CMK (cell line): ENCODE data around the gene ZIC1.

Source experiments
- DNase-seq: peaks from one replicate; pipeline ENCODE4 v3.0.0-alpha.2; 2010; ENCODE audit warnings: low read depth

ZIC1 gene

DNA sequence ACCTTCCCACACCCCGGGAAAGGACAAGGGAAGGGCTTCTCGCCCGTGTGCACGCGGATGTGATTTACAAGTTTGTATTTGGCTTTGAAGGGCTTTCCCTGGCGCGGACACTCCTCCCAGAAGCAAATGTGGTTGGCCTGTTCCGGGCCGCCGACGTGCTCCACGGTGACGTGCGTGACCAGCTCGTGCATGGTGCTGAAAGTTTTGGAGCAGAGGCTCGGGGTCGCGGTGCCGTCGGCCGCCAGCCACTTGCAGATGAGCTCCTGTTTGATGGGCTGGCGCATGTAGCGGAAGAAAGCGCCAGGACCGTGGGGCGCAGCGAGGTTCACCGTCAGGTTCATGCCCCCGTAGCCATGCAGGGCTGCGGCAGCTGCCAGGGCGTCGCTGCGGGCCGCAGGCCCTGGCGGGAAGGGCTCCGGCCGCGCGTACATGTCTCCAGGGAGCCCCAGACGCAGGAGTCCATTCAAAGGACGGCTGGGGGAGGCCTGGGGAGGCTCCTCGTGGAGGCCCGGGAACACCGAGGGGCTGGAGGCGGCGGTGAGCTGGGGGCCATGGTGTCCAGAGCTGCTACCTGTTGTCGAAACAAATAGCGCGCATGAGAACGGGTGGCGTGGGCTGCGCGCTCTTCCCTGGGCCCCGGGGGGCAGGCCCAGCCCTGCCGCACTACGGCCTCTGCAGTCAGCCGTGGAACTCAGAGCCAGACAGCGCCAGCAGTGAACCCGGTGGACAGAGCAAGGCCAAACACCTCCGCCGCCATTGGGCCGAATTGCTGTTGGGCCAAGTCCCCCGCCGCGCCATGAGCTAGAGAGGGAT, 13.1 kb upstream of the ZIC1 start:
- DNase-seq: no peak

DNA sequence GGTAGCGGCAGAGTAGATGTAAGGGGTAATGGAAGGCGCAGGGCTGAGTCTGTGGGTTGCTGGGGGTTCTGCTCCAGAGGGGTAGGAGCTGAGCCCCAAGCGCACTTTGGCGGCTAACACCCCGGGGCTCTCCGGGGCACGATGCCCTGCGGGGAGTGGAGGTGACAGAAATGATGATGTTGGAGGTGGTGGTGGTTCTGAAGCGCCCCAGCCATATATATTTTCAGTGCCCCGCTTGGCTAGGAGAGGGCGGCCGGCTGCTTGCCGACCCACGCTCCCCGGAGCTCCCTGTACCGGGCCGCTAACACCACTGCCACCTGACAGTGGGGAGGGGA, 12.5 kb upstream of the ZIC1 start:
- no peak for DNase-seq

DNA sequence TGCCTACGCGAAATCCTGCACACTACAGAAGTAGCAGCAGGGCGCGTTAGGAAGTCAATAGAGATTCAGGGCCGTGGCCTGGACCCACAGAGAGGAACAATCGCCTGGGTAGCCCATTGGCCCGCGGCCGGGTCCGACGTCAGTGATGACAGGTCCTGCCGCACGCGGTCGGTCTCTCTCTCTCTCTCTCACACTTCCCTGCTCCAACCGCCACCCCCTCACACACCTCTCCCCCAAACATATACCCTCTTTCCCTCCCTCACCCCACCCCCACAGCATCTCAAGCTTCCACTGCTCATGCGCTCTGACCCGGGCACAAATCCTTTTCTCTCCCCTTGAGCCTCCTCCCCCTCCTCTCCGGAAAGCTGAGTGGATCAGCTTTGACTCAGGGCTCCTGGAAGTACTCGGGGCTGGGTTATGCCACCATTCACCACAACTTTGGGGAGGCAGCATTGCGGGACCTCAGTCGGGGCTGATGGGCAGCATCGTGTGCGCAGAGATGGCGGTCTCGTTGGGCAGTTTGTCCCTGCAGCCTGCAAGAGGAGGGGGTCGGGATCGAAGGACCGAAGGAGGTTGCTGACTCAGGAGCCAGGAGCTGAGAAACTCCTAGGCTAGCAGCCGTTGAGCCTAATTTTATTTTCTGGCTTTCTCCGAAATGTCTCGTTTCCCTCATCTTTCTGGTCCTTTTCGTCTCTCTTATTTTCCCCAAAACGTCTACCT, 11.8 kb upstream of the ZIC1 start:
- no peak for DNase-seq

DNA sequence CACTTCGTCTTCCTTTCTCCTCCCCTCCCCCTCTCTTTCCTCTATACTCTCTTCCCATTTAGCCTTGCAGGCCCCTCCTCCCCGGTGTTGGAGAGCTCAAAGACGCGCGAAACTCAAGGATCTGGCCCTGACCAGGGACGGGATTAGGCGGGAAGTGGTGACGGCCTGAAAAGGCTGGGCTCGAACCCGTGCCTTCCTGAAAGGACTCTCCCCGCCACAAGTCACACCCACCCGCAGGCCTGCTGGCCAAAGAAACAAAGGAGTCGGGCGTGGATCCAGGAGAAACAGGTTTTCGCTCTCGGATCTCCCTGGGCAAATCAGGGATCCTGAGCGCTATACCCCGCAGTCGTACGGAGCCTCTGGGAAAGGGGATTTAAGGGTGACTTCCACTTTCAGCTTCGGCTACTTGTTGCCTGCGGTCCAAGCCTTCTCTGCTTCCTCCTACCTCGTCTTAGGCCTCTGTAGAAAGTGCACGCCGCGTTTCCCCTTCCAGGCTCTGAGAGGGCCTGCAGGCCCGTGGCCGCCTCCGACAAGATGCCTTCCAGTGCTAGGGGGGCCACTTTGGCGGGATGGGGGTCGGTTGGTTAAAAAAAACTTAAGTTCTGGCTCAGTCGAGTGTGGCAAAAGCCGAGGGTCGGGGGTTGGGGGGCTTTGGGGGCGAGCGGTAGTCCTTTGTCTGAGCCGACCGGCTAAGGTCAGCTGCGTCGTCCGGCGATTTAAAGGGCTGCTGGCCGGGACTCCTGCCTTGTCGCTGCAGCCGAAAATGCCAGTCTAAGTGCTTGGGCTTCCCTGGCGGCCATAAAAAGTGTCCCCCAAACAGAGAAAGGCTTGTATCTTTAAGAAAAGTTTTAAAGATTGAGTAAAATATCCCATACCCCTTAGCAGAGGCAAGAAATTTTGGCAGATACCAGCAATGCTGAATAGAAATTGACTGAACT, 11.0 kb upstream of the ZIC1 start:
- DNase-seq: no peak

DNA sequence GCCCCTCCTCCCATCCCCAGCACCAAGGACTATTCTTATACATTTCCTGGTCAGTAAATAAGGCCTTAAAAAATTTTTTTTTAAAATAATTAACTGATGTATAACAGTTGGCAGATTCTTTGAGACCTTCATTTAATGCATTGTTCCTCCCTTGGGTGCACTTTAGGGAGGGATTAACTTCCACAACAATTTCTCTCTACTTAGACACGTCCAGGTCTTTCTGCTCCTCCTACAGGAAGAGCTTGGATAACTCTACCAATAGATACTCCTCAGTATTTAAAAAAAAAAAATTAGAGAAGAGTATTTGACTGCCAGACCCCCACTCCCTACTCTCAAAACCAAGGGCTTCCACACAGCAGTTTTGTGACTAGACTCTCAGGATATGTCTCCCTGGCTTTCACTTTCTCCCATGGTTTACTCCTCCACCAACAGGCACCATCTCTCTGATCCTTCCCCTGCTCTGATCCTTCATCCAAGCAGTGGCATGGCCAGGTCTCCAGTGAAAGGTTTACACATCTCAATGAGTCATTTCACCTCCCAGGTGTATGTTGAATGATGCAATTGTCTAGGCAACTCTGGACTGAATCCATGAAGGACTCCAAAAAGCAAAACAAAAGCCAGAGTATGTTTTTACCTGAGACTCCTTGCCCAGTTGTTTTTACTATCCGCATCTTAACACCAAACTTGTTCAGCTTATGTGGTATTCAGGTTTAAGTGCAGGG, 10.2 kb upstream of the ZIC1 start:
- no peak for DNase-seq

DNA sequence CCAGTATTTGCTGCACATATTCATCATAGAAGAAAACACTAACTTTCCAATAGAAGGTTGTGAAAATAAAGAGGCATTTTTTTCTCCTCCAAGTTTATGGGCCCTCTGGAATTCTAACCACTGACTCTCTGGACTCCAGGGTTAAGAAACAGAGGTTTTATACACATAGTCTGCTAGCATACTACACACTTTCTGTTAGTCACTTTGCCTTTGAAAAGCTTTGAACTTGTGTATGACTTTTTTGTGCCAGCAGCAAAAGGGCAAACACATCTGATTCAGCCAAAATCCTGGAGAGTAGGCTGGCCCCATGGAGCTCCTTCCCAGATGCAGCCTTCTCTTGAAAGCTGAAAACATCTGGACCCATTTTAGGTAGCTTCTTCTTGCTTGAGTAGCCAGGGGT, 9.1 kb upstream of the ZIC1 start:
- no peak for DNase-seq

DNA sequence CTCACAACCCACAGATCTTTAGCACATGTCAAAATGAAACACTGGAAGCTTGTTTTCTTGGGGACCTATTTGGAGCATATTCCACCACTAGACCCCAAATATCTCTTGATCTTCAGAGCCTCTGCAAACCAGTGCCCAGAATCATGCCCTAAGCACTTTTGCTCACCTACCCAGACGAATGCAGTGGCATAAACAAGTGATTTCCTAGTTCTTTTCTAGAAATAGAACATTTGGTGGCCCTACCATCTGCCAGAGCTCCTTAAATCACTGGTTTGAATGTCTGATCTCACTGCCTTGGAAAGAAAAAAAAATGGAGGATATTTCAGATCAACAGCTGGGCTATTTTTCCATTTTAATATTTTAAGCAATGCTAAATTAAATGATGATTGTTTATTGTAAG, 8.2 kb upstream of the ZIC1 start:
- no peak for DNase-seq

DNA sequence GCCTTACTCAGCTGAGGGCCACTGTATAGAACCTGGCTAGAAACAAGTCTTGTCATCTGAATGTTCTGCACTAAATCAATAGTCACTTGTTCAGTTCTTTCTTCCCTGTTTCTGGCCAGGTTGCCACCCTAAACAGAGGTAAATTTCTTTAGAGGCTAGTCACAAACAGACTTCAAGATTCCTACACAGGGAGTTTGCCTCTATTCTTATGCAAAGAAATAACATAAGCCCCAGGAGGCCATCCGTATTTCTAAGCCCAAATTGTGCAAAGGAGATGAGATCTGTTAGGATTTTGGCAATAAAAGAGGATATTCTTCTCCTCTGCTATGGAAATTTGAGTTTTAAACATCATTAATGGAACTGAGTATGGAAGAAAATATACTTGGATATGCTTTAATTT, 7.7 kb upstream of the ZIC1 start:
- no peak for DNase-seq

DNA sequence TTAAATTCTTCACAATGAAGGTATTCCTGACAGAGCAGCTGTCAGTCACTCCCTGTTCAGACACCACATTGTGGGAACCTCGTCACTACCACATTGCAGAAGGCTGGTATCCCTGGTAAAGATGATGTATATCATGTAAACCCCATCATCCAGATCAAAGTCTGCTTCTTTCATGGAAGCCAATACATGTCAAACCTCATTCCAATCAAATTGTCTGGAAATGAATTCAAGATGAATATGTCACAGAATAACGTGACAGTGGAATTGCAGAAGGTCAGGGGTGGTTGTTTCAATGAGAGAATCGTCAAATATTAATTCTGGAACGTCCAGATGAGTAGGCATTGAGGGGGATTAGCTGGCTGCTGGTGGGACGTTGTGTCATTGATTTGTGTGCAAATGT, 7.0 kb upstream of the ZIC1 start:
- no peak for DNase-seq

DNA sequence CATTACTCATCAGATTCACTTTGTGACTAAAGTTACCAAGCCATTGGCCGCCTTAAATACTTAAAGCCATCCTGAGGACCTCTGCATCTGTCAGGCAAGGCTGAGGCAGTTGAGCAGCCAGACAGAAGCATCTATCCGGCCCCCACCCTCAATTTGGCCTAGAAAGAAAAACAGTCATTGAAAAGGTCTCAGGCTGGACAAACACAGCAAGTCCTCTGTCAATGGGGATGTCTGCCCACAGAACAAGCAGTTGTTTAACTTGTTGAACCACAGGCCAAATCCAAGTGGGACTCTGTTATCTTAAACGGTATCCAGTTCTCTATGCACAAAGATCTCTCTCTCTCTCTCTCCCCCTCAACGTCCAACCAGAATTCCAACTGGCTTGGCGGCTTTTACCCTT, 5.7 kb upstream of the ZIC1 start:
- DNase-seq: no peak

DNA sequence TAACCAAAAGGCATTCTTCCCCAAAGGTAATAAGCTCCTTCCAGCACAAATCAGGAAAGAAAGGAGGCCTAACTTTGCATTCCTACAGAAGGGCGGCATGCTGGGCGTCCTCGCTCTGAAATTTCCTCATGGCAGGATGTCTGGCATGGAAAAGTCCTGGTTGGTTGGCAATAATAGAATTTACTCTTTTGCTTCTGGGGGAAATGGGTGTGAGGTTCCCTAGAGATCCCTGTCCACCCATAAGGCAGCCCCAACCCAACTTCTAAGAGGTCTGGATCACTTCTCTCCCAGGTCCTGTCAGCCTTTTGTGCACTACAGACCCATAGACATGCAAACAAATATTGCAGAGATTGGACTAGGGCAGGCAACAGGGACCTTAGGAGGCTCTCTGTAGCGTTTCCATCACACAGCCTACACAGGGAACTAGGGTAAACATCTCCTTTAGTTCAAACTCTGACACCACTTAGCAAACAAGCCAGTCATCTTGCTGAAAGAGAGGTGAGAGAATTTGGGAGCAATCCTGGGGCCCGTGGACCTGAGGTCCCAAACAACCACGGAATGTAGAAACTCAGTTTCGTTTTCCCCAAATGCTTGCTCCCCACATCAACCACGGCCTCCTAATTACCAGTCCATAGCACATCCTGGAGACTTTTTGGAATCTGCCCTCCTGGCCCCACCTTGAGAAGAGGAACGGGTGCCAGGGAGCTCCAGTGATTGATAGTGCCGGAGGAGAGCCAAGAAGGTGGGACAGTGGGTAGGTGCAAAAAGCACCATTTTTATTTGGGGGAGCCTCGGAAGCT, 5.0 kb upstream of the ZIC1 start:
- DNase-seq: no peak

DNA sequence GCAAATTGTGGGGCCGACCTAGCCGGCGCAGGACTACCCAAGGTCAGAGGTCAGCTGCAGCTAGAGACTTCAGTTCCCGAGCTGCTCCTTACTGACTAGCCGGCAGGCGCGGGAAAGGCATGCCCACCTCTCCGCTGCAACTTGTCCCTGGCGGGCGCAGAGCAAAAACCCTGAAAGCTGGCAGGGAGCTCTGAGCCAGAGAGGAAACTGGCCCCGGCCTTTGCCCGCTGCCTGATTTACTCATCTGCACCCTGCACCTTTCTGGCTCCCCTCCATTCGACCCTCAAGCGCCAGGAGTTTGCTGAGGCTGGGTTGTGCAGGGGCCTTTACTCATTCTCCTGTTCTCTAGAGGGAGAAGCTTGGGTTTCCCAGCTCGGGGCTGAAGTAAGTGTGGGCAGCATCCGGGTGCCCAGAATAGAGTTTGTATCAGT, 4.3 kb upstream of the ZIC1 start:
- DNase-seq: no peak

DNA sequence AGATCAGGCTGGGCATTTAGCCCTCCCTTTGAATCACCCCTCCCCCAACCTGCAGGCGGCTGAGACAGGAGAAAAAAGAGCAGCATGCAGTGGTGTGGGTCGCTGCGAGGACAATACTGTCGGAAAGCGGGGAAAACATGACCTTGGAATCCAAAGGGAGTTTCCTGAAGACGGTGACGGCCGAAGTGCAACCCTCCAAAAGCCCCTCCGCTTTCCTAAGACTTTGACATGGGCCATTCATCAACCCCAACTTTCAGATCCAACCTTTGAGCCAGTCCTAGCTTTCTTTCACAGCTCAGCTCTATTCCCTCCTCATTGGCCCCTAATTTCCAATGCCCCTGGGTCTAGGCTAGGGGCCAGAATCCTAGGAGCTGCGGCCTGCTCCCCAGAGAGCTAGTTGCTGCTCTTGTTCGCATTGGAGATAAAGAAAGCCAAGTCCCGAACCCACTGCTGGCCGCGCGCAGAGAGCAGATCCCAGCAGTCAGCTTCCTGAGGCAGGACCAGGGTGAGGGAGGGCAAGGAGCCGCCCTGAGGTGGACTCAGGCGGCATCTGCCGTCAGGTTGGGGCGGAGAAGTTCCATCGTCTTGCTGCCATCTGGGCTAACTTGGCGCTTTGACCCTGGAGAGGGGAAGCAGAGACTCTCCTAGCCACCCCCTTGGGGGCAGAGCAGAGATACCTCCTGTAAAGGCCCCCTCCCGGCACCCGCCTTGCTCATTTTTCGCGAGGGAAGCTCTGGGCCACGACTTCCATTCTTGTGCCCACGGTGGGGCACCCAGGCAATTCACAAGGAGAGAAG, 3.7 kb upstream of the ZIC1 start:
- no peak for DNase-seq

DNA sequence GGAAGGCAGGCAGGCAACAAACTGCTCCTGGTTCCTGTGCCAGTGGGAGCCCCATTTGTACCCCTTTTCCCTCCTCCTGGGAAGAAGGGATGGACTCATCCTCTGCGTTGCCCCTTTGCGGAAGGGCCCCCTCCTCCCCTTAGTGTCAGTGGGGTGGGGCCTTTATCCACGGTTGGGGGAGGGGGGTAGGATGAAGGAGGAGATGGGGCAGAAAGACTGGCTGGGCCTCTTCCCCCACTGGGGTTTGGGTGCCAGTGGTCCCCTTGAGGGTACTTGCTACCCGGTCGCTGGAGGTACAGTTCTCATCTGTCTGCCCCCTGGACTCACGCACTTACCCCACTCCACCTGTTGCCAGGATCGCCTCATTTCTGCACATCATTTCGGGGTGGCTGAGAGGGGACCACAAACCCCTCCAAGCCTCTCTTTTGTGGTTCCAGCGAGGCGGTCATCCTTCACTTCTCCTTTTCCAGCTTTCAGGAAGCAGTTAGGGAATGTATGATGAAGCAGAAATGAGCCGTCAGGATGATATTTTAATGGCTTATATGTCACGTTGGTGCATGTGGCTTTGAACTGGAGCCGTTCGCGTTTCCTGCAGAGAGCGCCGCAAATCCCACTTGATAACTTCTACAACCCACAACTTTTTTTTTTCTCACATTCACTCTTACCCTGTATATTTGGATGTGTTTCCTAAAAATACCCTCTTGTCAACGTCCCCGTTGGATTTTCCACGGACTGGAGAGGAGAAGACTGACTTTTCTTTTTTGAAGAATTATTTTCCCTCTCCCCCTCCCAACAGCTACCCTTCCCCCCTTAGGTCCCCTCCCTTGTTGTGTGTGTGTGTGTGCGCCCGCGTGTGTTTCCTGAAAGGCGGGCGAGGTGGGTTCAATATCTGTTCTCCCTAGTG, 2.9 kb upstream of the ZIC1 start, which contains the start of gene ZIC4:
Gene ZIC4, minus strand, starts transcription at position 516 of the 904 bp plus-strand sequence. CDS start 3,746 bp downstream, outside the sequence.
- no peak for DNase-seq

DNA sequence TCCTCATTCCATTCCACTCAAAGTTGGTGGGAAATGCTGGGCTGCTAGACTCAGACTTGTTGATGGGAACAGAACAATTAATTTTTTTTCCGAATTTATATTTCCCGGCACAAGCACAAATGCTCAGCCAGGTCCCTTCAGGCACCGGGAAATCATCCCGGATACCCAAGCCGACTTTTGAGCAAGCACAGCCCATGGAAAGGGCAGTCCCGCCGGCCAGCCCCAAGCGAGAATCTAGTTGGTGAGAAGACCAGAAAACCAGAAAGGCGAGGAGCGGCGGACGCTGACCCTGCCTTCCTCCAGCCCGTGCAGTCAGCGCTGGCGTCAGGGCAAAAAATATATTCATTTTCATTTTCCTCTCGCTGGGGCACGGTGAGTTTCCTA, 2.1 kb upstream of the ZIC1 start:
- DNase-seq: no peak

DNA sequence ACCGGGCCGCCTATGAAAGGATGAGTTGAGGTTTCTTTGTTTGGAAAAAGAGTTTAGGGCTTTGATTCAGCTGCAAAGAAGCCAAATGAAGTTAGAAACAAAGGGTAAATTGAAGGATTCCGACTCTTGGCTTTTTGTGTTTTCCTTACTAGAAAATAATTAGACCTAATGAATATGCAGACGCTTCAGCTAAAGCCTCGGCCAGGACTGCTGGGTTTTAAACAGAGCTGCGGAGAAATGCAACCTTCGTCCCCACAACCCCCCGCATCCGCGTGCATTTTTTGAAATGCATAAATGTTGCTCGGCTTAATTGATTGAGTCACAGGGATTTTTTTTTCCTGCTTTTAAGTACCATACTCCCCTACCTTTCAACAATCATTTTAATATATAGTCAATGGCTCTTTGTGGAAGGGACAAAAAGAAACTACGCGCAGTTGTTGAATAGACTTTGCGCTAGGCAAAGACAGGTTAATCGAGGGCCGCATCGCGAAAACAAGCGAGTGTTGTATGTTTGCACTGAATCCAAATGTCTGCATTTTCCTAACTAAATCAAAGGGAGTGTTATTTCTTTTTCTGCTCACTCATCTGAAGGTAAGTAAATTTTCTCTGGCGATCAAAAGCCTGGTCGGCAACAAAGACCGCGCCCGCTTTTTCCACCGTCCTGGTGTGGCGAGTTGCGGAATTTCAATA, 1.5 kb upstream of the ZIC1 start:
- no peak for DNase-seq

DNA sequence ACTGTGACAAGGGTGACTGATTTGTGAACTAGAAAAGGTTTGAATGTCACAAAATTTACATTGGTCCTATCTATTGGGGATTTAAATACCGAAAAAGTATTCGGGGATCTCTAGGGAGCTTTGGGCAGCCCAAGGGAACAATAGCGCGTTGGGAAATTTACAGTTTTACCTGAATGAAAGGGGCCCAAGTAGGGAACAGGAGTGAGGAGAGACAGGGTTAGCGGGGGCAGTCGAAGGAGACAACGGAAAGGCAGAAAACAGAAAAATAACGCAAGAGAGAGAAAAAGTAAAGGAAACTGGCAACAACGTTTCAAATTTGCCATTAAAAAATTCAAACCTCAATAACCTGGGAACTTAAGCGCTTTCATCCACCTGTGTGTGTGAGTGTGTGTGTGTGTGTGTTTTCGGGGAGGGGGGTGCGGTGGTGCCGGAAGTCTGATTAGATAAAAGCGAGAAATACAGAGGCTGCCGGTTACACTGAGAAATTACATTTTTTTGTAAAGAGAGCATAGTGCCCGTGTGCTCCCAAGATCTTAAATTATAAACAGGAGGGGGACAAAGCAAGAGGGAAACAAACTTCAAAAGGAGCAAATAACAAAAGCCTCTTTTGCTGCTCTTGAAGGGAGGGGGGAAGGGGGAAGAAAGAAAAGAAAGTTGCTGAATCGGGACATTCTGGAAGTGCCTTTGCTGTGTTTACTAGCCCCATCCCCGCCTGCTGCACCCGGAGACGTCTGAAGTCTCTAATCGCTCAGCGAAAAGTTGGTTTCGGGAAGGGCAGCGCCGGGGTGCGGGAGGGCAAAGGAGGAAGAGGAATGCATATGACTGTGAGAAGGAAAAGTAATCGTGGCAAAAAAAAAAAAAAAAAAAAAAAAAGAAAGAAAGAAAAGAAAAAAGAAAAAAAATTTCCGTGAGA, 721 bp upstream of the ZIC1 start:
- DNase-seq: no peak
